ENCODE results near the gene MED26.

Gene MED26

DNA sequence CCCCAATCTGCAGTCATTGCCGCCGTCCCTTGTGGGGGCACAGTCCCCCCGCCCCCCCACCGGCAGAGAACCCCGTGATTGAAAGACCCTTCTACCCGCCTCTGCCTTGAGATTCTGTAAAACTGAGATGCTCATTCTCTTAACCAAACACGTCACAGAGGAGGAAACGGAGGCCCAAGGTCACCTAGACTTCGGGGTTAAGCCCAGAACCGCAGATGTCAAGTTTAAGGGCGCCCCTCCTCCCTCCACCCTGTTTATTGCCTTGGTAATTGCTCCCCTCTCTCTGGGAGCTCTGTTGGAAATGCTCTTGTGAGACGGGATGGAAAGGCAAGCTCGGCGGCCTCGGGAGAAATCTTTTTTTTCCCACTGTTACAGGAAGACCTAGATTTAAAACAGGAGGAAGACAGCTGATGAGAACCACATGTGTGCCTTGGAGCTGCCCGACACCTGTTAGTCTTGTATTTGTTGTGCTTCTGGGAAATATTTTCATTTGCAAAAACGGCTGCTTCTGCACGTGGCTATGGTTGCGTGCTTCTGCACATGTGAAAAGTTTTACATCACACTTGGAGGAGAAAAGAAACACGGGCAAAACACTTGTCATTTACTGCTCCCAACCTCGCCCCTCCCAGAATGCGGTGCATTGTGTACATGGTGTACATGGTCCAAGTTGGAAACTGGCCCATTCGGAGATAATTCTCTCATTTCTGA, 1.1 kb upstream of the MED26 start (continued):
- TF ChIP-seq IKZF3 (tag by site-specific recombination; IDR thresholded peaks at IDR 0.05) (peak; percentile 59; the same call in 1 of the 2 replicates), PRDM6 (tag by site-specific recombination; IDR thresholded peaks at IDR 0.05) (peak; percentile 25), ZNF311 (tag by site-specific recombination; IDR thresholded peaks at IDR 0.05; ENCODE audit: borderline replicate concordance) (no peak), ZNF239 (tag by site-specific recombination; IDR thresholded peaks at IDR 0.05) (no peak), ZNF391 (tag by site-specific recombination; IDR thresholded peaks at IDR 0.05; ENCODE audit: borderline replicate concordance, low read depth) (no peak), GFI1B (tag by site-specific recombination; IDR thresholded peaks at IDR 0.05) (peak; percentile 42; the same call in 1 of the 2 replicates), ZXDB (tag by site-specific recombination; IDR thresholded peaks at IDR 0.05) (peak; percentile 31; the same call in 1 of the 2 replicates), ZNF561 (tag by site-specific recombination; IDR thresholded peaks at IDR 0.05; ENCODE audit: borderline replicate concordance) (no peak), ZNF433 (tag by site-specific recombination; IDR thresholded peaks at IDR 0.05; ENCODE audit: low read depth) (no peak), ZNF114 (tag by site-specific recombination; IDR thresholded peaks at IDR 0.05) (no peak), ZFHX2 (tag by site-specific recombination; conservative IDR thresholded peaks at IDR 0.05) (no peak), SETDB1 (IDR thresholded peaks at IDR 0.05; ENCODE audit: insufficient read length, low read length) (no peak), MYNN (tag by site-specific recombination; IDR thresholded peaks at IDR 0.05; ENCODE audit: borderline replicate concordance) (no peak), SCRT2 (tag by site-specific recombination; IDR thresholded peaks at IDR 0.05) (peak; percentile 93), ZNF366 (tag by site-specific recombination; conservative IDR thresholded peaks at IDR 0.05) (peak; percentile 64), TCF7L2 (IDR thresholded peaks at IDR 0.05; ENCODE audit: borderline replicate concordance, low read depth, low read length) (no peak), ZNF549 (tag by site-specific recombination; IDR thresholded peaks at IDR 0.05) (peak; percentile 95), ZNF416 (tag by site-specific recombination; IDR thresholded peaks at IDR 0.05) (no peak), ZBTB7A (tag by site-specific recombination; IDR thresholded peaks at IDR 0.05; ENCODE audit: low read depth) (no peak), ZNF768 (tag by site-specific recombination; IDR thresholded peaks at IDR 0.05) (no peak), ZNF785 (tag by site-specific recombination; IDR thresholded peaks at IDR 0.05) (no peak), ZNF645 (tag by site-specific recombination; IDR thresholded peaks at IDR 0.05) (no peak), ZBTB10 (tag by site-specific recombination; IDR thresholded peaks at IDR 0.05) (peak; percentile 71; the same call in 1 of the 2 replicates), ZNF585B (tag by site-specific recombination; IDR thresholded peaks at IDR 0.05) (no peak), ZNF658 (tag by site-specific recombination; IDR thresholded peaks at IDR 0.05) (no peak)
- TF ChIP-seq, protein P1, sequence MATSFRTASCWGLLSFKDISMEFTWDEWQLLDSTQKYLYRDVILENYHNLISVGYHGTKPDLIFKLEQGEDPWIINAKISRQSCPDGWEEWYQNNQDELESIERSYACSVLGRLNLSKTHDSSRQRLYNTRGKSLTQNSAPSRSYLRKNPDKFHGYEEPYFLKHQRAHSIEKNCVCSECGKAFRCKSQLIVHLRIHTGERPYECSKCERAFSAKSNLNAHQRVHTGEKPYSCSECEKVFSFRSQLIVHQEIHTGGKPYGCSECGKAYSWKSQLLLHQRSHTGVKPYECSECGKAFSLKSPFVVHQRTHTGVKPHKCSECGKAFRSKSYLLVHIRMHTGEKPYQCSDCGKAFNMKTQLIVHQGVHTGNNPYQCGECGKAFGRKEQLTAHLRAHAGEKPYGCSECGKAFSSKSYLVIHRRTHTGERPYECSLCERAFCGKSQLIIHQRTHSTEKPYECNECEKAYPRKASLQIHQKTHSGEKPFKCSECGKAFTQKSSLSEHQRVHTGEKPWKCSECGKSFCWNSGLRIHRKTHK (tag by site-specific recombination; IDR thresholded peaks at IDR 0.05) = no peak
- TF ChIP-seq, protein P2, sequence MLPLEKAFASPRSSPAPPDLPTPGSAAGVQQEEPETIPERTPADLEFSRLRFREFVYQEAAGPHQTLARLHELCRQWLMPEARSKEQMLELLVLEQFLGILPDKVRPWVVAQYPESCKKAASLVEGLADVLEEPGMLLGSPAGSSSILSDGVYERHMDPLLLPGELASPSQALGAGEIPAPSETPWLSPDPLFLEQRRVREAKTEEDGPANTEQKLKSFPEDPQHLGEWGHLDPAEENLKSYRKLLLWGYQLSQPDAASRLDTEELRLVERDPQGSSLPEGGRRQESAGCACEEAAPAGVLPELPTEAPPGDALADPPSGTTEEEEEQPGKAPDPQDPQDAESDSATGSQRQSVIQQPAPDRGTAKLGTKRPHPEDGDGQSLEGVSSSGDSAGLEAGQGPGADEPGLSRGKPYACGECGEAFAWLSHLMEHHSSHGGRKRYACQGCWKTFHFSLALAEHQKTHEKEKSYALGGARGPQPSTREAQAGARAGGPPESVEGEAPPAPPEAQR (tag by site-specific recombination; IDR thresholded peaks at IDR 0.05) = 0 out of 2 replicates have a peak, but pooled peaks have one; percentile 5
- TF ChIP-seq, protein P3, sequence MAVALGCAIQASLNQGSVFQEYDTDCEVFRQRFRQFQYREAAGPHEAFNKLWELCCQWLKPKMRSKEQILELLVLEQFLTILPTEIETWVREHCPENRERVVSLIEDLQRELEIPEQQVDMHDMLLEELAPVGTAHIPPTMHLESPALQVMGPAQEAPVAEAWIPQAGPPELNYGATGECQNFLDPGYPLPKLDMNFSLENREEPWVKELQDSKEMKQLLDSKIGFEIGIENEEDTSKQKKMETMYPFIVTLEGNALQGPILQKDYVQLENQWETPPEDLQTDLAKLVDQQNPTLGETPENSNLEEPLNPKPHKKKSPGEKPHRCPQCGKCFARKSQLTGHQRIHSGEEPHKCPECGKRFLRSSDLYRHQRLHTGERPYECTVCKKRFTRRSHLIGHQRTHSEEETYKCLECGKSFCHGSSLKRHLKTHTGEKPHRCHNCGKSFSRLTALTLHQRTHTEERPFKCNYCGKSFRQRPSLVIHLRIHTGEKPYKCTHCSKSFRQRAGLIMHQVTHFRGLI (tag by site-specific recombination; IDR thresholded peaks at IDR 0.05) = no peak
- TF ChIP-seq, protein P4, sequence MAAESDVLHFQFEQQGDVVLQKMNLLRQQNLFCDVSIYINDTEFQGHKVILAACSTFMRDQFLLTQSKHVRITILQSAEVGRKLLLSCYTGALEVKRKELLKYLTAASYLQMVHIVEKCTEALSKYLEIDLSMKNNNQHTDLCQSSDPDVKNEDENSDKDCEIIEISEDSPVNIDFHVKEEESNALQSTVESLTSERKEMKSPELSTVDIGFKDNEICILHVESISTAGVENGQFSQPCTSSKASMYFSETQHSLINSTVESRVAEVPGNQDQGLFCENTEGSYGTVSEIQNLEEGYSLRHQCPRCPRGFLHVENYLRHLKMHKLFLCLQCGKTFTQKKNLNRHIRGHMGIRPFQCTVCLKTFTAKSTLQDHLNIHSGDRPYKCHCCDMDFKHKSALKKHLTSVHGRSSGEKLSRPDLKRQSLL (tag by site-specific recombination; IDR thresholded peaks at IDR 0.05) = no peak

All from HEK293 (cell line).